GM21367 (cell line): ENCODE results near the gene DCST1.

Experiments used
- ATAC-seq: cut with Tn5 transposase; IDR thresholded peaks from one replicate; pipeline ENCODE4 v1.9.1; 2021; ENCODE audit not compliant: unreplicated experiment

Gene DCST1

DNA sequence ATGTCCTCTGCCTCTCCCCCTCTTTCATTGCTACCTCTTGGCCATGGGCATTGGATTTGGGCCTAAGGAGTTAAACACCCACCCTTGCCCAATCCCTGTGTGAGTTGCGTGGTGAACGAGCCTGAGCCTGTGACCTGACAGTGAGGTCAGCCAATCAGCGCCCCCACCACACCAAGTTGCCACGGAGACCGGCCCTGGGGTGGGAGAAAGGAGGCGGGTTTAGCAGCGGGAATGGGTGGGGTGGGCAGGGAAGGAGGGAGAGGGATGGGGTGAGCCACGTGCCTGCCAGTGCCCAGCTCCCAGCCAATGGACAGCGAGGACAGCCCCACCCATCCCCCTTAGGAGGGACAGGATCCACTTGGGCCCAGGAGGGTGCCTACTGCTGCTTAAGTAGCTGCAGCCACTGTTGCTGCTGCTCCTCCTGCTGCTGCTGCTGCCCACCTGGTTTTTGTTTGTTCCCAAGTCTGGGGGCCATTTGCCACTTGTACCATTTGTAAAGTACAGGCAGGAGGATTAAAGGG lies 21.5 kb upstream of the DCST1 start:
- no peak for ATAC-seq

DNA sequence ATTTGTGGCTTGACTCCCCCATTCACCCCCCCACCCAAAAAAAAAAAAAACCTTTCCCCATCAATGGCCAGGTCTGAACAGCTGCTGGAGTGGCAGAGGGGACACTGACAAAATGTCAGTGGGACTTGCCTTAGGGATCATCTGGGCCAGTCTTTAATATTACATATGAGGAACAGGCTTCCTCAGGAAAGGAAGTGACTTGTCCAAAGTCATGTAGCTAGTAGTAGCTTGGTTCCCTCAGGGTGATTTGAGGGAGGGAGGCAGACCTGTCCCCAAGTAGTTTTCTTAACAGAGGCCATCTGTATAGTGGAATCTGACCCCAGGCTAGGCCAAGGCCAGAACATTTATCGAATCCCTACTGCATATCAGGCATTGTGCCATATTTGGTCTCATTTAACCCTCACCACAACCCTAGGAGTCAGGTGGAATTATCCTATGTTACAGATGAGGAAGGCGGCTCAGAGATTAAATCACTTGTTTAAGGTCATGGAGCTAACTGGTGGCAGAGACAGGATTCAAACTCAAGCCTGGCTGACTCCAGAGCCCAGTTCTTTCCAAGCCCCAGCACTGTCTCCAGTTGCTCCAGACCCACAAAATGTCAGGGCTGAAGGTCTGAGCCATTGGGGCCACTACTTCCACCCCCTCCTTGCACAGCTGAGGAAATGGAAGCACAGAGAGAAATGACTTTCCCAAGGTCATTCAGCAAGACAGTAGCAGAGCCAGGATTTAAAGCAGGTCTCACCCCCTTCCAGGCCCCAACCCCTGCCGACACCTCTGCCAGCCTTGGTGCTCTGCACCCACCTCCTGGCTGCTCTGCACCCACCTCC lies 20.6 kb upstream of the DCST1 start:
- ATAC-seq = no peak

DNA sequence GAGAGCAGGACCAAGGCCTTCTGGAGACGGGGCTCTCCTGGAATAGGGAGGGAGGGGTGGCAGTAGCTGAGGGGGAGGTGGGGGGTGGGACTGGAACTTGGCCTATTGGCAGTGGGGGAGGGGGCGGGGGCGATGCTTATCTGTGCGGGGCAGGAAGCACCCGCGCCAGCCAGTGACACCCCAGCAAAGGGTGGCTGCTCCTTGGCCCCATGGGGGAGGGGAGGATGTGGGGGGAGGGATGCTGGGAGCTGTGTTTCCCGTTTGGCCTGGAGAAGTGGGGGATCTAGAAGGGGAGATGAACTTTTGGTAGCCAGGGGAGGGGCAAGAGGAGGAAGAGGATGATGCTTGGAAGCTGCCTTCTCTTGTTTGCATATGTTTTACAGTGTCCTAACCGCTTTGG lies 20.0 kb upstream of the DCST1 start:
- no peak for ATAC-seq

DNA sequence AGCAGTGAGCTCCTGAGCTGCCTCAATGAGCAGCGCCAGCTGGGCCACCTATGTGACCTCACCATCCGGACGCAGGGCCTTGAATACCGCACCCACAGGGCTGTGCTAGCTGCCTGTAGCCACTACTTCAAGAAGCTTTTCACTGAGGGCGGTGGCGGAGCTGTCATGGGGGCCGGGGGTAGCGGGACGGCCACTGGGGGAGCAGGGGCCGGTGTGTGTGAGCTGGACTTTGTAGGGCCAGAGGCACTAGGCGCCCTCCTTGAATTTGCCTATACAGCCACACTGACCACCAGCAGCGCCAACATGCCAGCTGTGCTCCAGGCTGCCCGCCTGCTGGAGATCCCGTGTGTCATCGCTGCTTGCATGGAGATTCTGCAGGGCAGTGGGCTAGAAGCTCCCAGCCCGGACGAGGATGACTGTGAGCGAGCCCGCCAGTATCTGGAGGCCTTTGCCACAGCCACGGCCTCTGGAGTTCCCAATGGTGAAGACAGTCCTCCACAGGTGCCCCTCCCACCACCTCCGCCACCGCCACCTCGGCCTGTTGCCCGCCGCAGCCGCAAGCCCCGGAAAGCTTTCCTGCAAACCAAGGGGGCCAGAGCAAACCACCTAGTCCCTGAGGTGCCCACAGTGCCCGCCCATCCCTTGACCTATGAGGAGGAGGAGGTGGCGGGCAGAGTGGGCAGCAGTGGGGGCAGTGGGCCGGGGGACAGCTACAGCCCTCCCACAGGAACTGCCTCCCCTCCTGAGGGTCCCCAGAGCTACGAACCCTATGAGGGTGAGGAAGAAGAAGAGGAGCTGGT lies 18.7 kb upstream of the DCST1 start:
- ATAC-seq = no peak

DNA sequence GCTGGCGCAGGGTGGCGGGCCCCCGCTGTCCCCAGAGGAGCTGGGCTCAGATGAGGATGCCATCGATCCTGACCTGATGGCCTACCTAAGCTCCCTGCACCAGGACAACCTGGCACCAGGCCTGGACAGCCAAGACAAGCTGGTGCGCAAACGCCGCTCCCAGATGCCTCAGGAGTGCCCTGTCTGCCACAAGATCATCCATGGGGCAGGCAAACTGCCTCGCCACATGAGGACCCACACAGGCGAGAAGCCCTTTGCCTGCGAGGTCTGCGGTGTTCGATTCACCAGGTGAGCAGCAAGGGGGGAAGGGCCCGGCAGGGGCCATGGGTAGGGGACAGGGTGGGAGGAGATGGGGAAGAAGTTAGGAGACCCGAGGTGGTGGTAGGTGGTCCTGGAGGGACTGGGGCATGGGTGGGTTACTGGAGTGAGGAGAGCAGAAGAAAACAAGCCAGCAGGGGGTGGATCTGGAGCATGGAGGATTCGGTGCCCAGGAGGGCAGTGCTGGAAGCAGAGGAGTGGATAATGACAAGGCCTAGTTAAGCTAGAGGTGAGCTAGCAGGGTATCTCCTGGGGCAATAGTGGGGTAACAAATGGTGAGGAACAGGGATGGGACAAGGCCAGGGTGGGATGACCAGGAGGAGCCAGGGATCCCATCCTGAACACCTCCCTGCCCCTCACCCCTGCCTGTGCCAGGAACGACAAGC lies 17.9 kb upstream of the DCST1 start:
- ATAC-seq = no peak

DNA sequence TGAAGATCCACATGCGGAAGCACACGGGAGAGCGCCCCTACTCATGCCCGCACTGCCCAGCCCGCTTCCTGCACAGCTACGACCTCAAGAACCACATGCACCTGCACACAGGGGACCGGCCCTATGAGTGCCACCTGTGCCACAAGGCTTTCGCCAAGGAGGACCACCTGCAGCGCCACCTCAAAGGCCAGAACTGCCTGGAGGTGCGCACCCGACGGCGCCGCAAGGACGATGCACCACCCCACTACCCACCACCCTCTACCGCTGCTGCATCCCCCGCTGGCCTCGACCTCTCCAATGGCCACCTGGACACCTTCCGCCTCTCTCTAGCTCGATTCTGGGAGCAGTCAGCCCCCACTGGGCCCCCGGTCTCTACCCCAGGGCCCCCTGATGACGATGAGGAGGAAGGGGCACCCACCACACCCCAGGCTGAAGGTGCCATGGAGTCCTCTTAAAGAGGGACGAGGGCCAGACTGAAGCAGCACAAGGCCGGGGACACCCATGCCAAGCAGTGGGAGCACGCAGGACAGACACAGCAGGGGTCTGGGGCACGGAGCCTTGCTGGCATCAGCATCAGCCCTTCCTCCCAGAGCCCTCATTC lies 17.3 kb upstream of the DCST1 start:
- ATAC-seq = no peak

DNA sequence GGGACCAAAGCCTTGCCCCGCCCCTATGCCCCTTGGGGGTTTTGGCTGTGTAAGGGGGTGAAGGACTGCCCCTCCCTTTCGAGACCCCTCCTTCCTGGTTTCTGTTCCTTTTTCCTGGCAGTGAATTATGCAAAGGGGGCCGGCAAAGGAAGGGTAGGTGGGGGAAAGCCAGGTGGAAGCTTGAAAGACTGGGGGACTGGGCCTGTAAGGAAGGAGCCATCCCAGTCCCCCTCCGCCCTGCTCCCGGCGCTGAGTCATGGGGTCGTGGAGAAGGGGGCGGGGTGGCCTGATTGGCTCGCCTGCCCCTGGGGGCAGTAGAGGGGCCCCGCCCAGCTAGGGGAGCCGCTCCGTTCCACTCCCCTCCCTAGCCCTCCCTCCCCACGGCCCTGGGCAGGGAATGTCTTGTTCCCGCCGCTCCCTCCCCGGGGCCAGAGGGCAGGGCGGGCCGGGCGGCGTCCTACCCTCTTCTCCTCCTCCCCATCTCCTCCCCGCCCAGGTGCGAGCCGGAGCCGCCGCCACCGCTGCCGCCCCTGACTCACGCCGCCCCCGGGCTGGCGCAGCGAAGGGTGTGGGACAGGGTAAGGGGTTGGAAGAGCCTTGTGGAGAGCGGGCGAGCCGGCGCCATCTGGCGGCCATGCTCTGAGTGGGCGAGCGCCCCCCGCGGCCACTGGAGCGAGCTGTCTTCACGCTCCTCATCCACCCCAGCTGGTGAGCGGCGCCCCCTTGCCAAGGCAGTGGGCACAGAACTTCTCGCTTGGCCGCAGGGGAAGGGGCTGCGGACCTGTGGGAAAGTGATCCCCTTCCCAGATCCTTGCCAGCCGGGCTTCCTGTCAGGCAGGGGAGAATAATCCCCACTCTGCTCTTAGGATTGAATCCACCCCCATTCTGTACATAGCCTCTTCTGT lies 16.3 kb upstream of the DCST1 start:
- ATAC-seq = peak; percentile 57

DNA sequence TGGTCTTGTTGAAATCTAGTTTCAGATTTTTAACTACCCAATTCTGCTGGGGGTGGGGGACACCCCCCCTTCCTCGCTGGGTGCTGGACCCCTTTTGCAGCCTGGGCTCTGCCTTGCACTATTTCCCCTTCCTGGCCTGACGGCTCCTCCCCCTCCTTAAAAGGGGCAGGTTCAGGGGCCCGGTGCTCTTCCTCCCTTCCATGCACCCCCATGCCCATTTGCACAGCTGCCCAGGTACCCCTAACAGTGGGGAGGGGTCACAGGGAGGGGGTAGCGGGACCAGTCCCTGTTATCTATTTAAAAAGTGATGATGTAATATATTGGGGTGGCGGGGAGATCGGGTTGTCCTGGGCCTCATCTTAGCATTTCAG lies 15.7 kb upstream of the DCST1 start:
- no peak for ATAC-seq

DNA sequence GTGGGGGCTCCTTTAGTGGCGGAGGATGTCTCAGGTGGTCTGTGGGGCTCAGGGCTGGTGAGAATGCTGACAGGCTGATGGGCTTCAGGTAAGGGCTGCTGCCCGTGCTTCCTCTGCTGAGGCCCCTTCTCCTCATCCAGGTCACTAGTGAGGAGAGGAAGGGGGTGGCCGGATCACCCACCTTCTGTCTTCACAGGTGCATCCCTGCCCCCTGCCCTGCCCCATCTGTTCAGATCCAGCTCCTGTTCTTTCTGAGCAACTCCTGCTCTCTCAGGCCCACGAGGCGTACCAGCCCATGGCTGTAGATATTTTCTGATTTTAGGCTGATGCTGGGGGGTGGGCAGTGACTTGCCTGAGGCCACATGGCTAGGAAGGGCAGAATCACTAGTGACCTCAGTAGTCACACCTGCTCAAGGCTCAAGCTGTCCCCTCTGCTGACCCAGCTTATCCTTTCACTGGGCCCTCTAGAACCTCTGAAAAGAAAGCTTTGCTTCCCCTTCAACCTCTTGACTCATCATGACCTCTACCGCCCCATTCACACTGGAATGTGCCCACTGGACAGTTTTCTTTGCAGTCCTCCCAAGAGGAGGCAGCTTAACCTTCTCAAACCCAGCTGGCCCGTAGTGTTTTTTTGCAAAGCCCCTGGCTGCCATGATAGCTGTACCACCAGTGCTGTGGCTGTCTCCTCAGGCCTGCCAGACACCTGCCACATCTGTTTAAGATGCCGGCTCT lies 14.8 kb upstream of the DCST1 start:
- ATAC-seq = no peak

DNA sequence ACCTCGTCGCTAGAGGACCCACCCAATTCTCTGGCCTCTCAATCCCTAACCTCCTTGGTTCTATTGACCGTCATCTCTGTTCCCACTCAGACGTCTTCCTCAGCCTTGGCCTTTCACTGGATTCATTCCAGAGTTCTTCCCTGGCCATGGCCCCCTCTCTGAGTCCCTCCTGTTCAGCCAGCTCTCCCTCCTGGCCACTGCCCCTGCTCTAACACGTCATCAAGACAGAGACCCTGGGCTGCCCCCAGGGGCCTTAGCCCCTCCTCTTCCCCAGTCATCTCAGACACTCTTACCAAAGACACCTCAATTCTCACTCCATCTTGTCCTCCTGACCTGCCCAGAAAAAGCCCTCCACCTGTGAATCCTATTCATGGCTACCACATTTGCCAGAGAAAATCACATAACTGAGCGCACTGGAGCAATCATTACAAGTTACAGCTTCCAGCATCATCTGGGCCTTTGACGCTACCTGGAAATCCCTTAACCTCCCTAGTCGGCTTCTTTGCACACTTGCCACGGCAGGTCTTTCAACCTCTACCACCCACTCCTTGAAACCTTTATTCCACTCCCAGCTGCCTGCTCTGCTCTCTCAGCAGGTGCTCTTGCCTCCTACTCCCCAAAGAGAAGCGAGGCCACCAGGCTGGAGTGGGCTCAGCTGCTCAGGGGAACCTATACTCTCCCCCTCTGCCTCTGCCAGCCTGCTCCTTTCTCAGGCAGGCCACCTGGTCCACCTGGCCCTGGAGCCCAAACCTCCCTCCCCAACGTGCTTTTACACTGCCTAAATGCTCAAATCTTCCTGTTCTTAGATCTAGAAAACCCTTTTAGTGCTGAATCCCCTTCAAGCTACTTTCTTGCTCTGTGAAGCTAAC lies 14.0 kb upstream of the DCST1 start:
- ATAC-seq = no peak

DNA sequence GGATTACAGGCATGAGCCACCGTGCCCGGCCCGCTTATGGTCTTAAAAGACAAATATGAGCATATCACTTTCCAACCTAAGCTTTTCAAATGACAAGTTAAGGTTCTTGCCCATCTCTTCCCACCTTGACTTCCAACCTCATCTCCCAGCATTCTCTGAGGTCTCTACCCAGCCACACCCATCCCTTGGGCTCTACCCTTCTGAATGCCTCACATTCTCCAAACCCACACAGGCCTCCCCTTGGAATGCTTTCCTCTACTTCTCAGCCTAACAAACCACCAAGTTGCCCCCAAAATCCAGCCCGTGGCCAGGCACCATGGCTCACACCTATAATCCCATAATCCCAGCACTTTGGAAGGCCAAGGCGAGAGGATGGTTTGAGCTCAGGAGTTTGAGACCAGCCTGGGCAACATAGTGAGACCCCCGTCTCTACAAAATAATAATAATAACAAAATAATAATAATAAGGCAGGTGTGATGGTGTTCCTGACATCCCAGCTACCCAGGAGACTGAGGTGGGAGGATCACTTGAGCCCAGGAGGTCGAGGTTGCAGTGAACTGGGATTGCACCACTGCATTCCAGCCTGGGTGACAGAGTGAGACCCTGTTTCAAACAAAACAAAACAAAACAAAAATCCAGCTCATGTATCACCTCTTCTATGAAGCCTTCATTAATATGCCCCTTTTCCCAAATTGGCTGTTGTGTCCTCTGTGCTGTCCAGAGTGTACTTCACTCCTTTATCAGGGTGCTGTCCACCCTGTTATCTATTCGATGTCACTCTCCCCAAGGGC lies 11.3 kb upstream of the DCST1 start:
- no peak for ATAC-seq

DNA sequence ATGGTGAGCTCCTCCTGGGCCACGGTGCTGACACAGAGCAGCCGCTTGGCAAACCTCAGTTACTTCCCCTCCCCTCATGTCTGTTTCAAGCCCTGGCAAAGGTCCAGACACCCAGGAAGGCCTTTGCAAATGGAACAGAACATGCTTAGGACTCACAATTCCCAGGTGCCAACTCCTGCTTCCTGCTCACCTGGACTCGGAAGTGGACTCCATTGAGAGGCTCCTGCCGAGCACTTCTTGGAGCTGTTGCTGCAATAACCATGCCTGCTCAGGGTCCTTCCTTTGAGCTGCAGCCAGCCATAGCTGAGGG lies 10.7 kb upstream of the DCST1 start:
- no peak for ATAC-seq

DNA sequence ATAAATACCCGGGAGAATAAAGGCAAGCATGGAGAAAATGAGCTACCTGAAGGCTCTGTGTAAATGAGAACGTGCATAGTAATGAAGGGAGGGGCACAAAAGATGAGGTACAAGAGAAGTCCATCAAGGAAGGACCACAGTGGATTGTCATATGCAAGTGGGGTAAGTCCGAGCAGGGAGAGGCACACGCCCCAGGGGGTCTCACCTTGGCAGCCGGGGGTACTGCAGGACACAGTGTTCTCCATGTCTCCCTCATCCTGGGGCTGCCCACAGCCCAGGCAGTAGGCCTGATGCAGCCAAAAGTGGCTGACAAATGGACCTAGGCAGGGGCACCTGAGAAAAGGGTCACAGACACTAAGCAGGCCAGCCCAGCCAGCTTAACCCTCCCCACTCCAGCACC lies 10.0 kb upstream of the DCST1 start:
- no peak for ATAC-seq

DNA sequence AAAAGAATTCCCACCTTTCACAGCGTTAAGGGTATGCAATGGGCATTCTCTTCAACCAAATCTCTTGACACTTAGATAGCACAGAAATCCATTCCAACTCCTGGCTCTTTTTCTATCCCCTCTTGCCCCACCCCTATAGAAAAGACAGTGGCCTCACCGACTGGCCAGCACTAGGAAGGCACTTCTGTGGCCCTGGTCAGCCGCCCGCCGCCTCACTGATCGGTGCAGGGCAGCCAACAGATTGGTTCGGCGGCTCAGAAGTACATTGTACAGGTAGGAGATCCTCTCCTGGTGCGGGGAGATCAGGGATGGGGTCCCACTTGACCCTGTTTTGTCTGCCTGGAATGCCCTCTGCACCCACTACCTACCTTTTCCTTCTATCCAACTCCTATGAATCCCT lies 9.3 kb upstream of the DCST1 start:
- no peak for ATAC-seq

DNA sequence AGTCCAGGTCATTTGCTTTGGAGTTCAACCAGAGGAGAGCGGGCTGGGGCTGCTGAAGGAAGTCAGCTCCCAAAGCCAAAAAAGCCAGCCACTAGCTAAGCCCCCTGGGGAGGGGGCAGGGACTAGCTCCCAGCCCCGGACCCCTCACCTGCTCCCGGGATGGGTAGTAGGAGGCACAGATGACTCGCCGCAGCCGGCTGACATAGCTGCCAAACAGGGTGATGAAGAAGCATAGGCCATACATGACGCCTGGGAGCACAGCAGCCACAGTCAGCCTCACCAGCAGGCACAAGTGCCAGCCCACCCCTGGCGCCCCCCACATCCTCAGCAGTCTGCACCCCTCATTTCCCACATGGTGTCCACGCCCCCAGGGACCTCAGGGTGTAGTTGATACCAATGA lies 7.5 kb upstream of the DCST1 start:
- no peak for ATAC-seq

DNA sequence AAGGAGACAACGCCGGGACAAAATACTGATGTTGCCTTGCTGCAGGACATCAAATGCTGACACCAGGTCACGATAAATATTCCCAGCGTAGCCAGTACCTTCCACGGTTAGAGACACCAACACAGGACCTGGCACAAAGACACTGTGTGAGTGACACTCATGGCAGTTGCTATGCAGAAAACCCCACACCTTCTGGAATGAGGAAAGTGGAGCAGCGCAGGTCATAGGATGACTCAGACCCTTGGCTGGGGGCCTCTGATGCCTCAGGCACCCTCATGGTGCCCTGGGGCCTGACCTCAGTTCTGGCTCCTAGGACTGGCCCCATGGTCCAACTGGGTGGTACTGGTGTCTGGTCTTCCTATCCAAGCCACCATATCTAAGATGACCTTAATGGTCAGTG lies 7.0 kb upstream of the DCST1 start:
- no peak for ATAC-seq

DNA sequence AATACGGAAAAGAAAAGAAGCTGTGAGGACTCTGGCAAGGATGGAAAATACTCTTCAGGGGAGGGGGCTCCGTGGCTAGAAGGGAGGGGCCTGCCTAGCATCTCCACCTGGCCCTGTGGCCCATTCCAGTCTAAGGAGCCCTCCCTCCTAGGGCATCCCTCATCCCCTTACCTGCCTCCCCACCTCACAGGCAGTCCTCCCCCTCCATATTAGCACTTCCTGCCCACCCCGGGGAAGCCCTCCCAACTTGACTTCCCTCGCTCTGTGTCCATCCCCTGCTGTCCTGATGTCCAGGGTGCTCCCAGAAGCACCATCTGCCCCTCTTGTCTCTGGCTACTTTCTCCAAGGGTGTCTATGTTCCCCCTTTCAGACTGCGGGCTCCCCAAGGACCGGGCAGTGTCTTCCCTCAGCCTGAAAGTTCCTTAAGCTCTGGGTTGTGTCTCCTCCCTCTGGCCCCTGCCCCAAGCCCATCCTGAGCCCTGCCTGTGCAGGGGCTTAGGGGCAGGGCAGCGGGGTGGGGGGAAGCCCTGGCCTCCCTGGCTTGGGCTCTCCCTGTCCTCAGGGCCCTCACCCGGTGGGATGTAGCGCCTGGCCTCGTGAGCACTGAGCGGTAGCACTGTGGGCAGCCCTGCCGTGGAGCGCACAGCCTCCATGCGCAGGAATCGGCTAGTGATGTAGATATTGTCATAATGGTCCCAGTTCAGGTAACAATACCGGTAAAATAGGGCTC lies 3.9 kb upstream of the DCST1 start:
- no peak for ATAC-seq
